ENCODE measurements around the gene GFY. TPM values are rescaled to one million over a fixed set of nuclear protein-coding genes. Genes with fewer than 3 reads are reported as not detected.

Gene GFY
- total and polyA plus RNA-seq, 4 experiments from 2014 or later = not detected

GRCh38 chr19:49447485-49448431 is 22.6 kb downstream of the GFY start:
- no peak overlapping the region for H3K27ac ChIP-seq (ENCODE audit: low read depth, low read length)
- Mint-ChIP-seq H3K4me1 (peaks cover 20 to 55% (median 39%) of the 10 kb centered on the region in 4 donors), H3K27ac (peak overlapping the region in 4 of 7 donors; percentile 42 to 81 (median 74)), H3K9me3 (peaks cover 0 to 7% (median 0%) of the 10 kb centered on the region in 8 donors), H3K36me3 (peaks cover 25 to 48% of the 10 kb centered on the region in 2 donors), H3K27me3 (peaks cover 0 to 7% of the 10 kb centered on the region in 2 donors), H3K4me3 (peak overlapping the region in 1 of 8 donors; percentile 35)
- H3K27me3 ChIP-seq (ENCODE audit: insufficient read depth, low read length) = no peaks in the 10 kb centered on the region
- H3K36me3 ChIP-seq (ENCODE audit: insufficient read depth, low read length) = peaks cover 27% of the 10 kb centered on the region
- no peak overlapping the region for H3K4me3 ChIP-seq (ENCODE audit: low read length in 2 of 2)
- no peak for DNase-seq
- POLR2A ChIA-PET (ENCODE audit: partially characterized antibody) = interaction anchor here (0.9 to 4.8 kb wide), 7 partner anchors 10 to 121 kb away, joined by 3 to 26 read pairs (median 7); partner anchors contain the start of genes FLT3LG and RPL13A
- CTCF ChIA-PET (ENCODE audit: partially characterized antibody) = interaction anchor here (15.5 kb wide), 1 partner anchor 24 kb away, joined by 227 read pairs; the partner anchor contains the start of gene FLT3LG
- no peaks in the 10 kb centered on the region for H3K9me3 ChIP-seq (ENCODE audit: control insufficient read depth in 1 of 2, low read length in 2 of 2)
- H3K4me1 ChIP-seq (ENCODE audit: insufficient read depth, low read length) = peaks cover 33% of the 10 kb centered on the region
- intact Hi-C loops (cut with micrococcal nuclease) = no loop called here

- intact Hi-C loops (cut with micrococcal nuclease) = no loop called here
- peak overlapping the region in 3 of 8 donors; percentile 32 to 48 (median 35) for H3K4me3 Mint-ChIP-seq
- peaks cover 27% of the 10 kb centered on the region for H3K36me3 ChIP-seq (ENCODE audit: insufficient read depth, low read length)
- H3K9me3 Mint-ChIP-seq = peaks cover 0 to 7% (median 0%) of the 10 kb centered on the region in 8 donors
- H3K27me3 ChIP-seq (ENCODE audit: insufficient read depth, low read length) = no peaks in the 10 kb centered on the region
- H3K9me3 ChIP-seq (ENCODE audit: control insufficient read depth in 1 of 2, low read length in 2 of 2) = no peaks in the 10 kb centered on the region
- peaks cover 0 to 5% of the 10 kb centered on the region in 2 donors for H3K27me3 Mint-ChIP-seq
- no peak overlapping the region for H3K4me3 ChIP-seq (ENCODE audit: low read length in 2 of 2)
- H3K4me1 Mint-ChIP-seq = peaks cover 23 to 61% (median 41%) of the 10 kb centered on the region in 4 donors
- peaks cover 25 to 50% of the 10 kb centered on the region in 2 donors for H3K36me3 Mint-ChIP-seq
- H3K27ac Mint-ChIP-seq = peak overlapping the region in 4 of 7 donors; percentile 42 to 81 (median 68)
- POLR2A ChIA-PET (ENCODE audit: partially characterized antibody) = interaction anchor here (0.9 to 4.8 kb wide), 6 partner anchors 9 to 121 kb away, joined by 3 to 26 read pairs (median 8); partner anchors contain the start of genes FLT3LG and RPL13A
- CTCF ChIA-PET (ENCODE audit: partially characterized antibody) = interaction anchor here (3.9 to 15.5 kb wide), 2 partner anchors 23 to 57 kb away, joined by 19 to 227 read pairs; partner anchors contain the start of gene FLT3LG
- H3K27ac ChIP-seq (ENCODE audit: low read depth, low read length) = no peak overlapping the region
- peaks cover 33% of the 10 kb centered on the region for H3K4me1 ChIP-seq (ENCODE audit: insufficient read depth, low read length)
- no peak for DNase-seq
Observed at GRCh38 chr19:49448432-49448786, 23.2 kb downstream of the GFY start.

- POLR2A ChIA-PET (ENCODE audit: partially characterized antibody) = interaction anchor here (1.7 to 5.7 kb wide), 4 partner anchors 21 to 63 kb away, joined by 6 to 222 read pairs (median 20); partner anchors contain the start of genes FLT3LG and KASH5
- no peak for DNase-seq
- H3K27ac Mint-ChIP-seq = peak overlapping the region; percentile 66 to 100 (median 86)
- Histone ChIP-seq H3K27ac (ENCODE audit: low read depth, low read length) (peak overlapping the region; percentile 91), H3K27me3 (ENCODE audit: insufficient read depth, low read length) (no peaks in the 10 kb centered on the region), H3K4me1 (ENCODE audit: insufficient read depth, low read length) (peaks cover 37% of the 10 kb centered on the region), H3K36me3 (ENCODE audit: insufficient read depth, low read length) (peaks cover 27% of the 10 kb centered on the region), H3K4me3 (ENCODE audit: low read length in 2 of 2) (peak overlapping the region; percentile 14 to 90), H3K9me3 (ENCODE audit: control insufficient read depth in 1 of 2, low read length in 2 of 2) (no peaks in the 10 kb centered on the region)
- CTCF ChIA-PET (ENCODE audit: partially characterized antibody) = interaction anchor here (3.9 to 15.5 kb wide), 2 partner anchors 21 to 59 kb away, joined by 19 to 227 read pairs; partner anchors contain the start of gene FLT3LG
- no peaks in the 10 kb centered on the region for H3K27me3 Mint-ChIP-seq
- peaks cover 0 to 2% (median 0%) of the 10 kb centered on the region in 8 donors for H3K9me3 Mint-ChIP-seq
- H3K4me3 Mint-ChIP-seq = peak overlapping the region; percentile 91 to 100 (median 99)
- peaks cover 25 to 63% (median 37%) of the 10 kb centered on the region in 4 donors for H3K4me1 Mint-ChIP-seq
- intact Hi-C loops (cut with micrococcal nuclease) = loop anchor here (5.0 kb wide), 1 partner anchor 333 kb away; the partner anchor contains the start of genes C19orf73 and PPFIA3
- H3K36me3 Mint-ChIP-seq = peaks cover 25 to 48% of the 10 kb centered on the region in 2 donors
Observed at GRCh38 chr19:49450405-49450804, 25.2 kb downstream of the GFY start.

GRCh38 chr19:49451430-49452181 is 26.4 kb downstream of the GFY start, which contains the start of gene PIH1D1:
Gene PIH1D1, minus strand, starts transcription at chr19:49451814. Its CDS starts 240 bp downstream, at chr19:49451574.
- Mint-ChIP-seq H3K36me3 (peaks cover 30 to 42% of the 10 kb centered on the region in 2 donors), H3K4me3 (peak within 1 kb of the TSS; percentile 91 to 100 (median 99)), H3K9me3 (peaks cover 0 to 2% (median 0%) of the 10 kb centered on the region in 8 donors), H3K27me3 (no peaks in the 10 kb centered on the region), H3K4me1 (peaks cover 25 to 70% (median 41%) of the 10 kb centered on the region in 4 donors), H3K27ac (peak within 1 kb of the TSS; percentile 96 to 100 (median 100))
- no peaks in the 10 kb centered on the region for H3K27me3 ChIP-seq (ENCODE audit: insufficient read depth, low read length)
- peak; percentile 91 to 98 (median 95) for DNase-seq
- intact Hi-C loops (cut with micrococcal nuclease) = loop anchor here (1.0 to 5.0 kb wide), 3 partner anchors 8 to 334 kb away; partner anchors contain the start of genes C19orf73, PPFIA3 and RRAS
- ChIA-PET CTCF (ENCODE audit: partially characterized antibody) (interaction anchor here (0.5 to 15.5 kb wide), 7 partner anchors 11 to 282 kb away, joined by 3 to 227 read pairs (median 4); partner anchors contain the start of gene FLT3LG), POLR2A (ENCODE audit: partially characterized antibody) (interaction anchor here (0.6 to 5.7 kb wide), 25 partner anchors 9 to 426 kb away, joined by 3 to 222 read pairs (median 6); partner anchors contain the start of genes BCL2L12, CD37, FLT3LG and IRF3)
- H3K36me3 ChIP-seq (ENCODE audit: insufficient read depth, low read length) = peaks cover 25% of the 10 kb centered on the region
- peaks cover 37% of the 10 kb centered on the region for H3K4me1 ChIP-seq (ENCODE audit: insufficient read depth, low read length)
- peak within 1 kb of the TSS; percentile 91 for H3K27ac ChIP-seq (ENCODE audit: low read depth, low read length)
- peak within 1 kb of the TSS; percentile 66 to 90 for H3K4me3 ChIP-seq (ENCODE audit: low read length in 2 of 2)
- H3K9me3 ChIP-seq (ENCODE audit: control insufficient read depth in 1 of 2, low read length in 2 of 2) = no peaks in the 10 kb centered on the region

GRCh38 chr19:49453013-49453756 is 28.0 kb downstream of the GFY start, which contains the start of gene ALDH16A1:
Gene ALDH16A1, plus strand, starts transcription at chr19:49453225. Its CDS starts 107 bp downstream, at chr19:49453332.
- ChIA-PET POLR2A (ENCODE audit: partially characterized antibody) (interaction anchor here (0.9 to 5.7 kb wide), 17 partner anchors 9 to 360 kb away, joined by 3 to 222 read pairs (median 6); partner anchors contain the start of genes FLT3LG, FUZ, NOSIP and PRMT1), CTCF (ENCODE audit: partially characterized antibody) (interaction anchor here (0.7 to 15.5 kb wide), 7 partner anchors 8 to 223 kb away, joined by 3 to 227 read pairs (median 5); partner anchors contain the start of gene FLT3LG)
- H3K9me3 ChIP-seq (ENCODE audit: control insufficient read depth in 1 of 2, low read length in 2 of 2) = no peaks in the 10 kb centered on the region
- H3K27me3 ChIP-seq (ENCODE audit: insufficient read depth, low read length) = no peaks in the 10 kb centered on the region
- peak within 1 kb of the TSS; percentile 96 to 100 (median 100) for H3K27ac Mint-ChIP-seq
- H3K9me3 Mint-ChIP-seq = peaks cover 0 to 2% (median 0%) of the 10 kb centered on the region in 8 donors
- H3K36me3 ChIP-seq (ENCODE audit: insufficient read depth, low read length) = peaks cover 12% of the 10 kb centered on the region
- peaks cover 30 to 34% of the 10 kb centered on the region in 2 donors for H3K36me3 Mint-ChIP-seq
- peaks cover 44% of the 10 kb centered on the region for H3K4me1 ChIP-seq (ENCODE audit: insufficient read depth, low read length)
- H3K27ac ChIP-seq (ENCODE audit: low read depth, low read length) = peak within 1 kb of the TSS; percentile 91
- DNase-seq = peak; percentile 97 to 99 (median 98)
- intact Hi-C loops (cut with micrococcal nuclease) = loop anchor here (1.0 to 5.0 kb wide), 6 partner anchors 16 to 336 kb away; partner anchors contain the start of genes C19orf73, FLT3LG, PPFIA3 and RPL13A
- H3K4me3 ChIP-seq (ENCODE audit: low read length in 2 of 2) = peak within 1 kb of the TSS; percentile 90 to 96
- no peaks in the 10 kb centered on the region for H3K27me3 Mint-ChIP-seq
- peaks cover 29 to 80% (median 47%) of the 10 kb centered on the region in 4 donors for H3K4me1 Mint-ChIP-seq
- H3K4me3 Mint-ChIP-seq = peak within 1 kb of the TSS; percentile 95 to 100 (median 99)
